CD4-positive, alpha-beta T cell treated with Interleukin-6 at 100 ng/mL for 8 hours (primary cell): ENCODE measurements around the gene NCOA4.
"Not testable (repeated sequence)": the region's sequence is repeated elsewhere in the genome, so short reads cannot be mapped to it uniquely, and the experiment has no call there.

ENCODE experiments used
- DNase-seq: peaks from one replicate; pipeline ENCODE4 v3.0.0-alpha.2; 2020; ENCODE audit warnings: mixed read lengths, low spot score

The NCOA4 gene

GRCh38 chr10:46030091-46030937, at the start of gene NCOA4:
Gene NCOA4, minus strand, starts transcription at chr10:46030623. Its CDS starts 13,943 bp downstream, at chr10:46016680.
- DNase-seq: peak; percentile 97

DNA sequence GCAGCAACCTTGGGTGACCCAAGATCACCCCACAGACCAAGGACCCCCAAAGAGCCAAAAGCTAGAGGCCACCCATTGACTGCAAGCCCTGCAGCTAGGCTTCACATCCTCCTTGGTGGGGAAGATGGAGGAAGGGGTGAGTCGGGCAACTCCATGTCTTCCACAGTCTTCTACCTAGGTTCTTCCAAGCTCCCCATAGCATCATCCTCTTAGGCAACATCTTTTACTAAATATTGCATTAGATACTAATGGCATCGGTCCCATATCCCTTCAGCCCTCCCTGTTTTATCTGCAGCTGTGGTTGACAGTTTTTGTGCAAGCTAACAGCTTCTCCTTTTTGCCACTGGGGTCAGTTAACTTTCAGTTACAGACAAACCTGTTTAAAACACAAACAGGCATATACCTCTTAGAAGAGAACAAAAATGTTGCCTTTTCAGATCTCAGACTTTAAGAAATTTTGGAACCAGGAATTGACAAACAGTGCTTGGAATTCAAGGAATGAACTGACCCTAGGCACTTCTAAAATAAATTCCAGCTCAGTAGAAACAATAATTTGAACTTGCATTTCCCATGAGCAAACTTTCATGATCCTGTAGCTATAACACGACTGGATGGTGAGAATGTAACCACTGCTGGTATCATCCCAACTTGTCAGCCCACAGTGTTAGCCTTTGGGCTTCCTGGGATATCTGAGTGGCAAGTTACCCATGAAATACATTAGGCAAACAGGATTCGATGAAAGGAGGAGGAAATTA, 49.6 kb upstream of the NCOA4 start:
- no peak for DNase-seq

DNA sequence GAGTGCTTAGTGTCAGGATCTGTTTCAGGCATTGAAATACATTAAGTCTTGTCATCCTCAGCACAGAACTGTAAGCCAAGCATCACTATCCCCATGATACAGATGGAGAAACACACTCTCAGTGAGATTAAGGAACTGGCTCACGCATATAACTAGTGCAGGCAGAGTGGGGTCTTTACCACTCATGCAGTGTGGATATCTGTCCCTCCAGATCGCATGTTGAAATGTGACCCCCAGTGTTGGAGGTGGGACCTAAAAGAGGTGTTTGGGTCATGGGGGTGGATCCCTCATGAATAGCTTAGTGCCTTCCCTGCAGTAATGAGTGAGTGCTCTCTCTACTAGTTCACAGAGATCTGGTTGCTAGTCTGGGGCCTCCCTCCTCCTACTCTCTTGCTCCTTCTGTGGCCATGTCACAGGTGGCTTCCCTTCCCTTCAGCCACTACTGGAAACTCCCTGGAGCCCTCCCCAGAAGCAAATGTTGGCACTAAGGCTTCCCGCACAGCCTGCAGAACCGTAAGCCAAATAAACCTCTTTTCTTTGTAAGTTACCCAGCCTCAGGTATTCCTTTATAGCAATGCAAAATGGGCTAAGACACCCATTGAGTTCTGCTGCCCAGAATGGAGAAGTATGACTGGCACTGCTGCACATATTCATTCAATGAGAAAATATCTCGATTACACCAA, 47.4 kb upstream of the NCOA4 start:
- no peak for DNase-seq

DNA sequence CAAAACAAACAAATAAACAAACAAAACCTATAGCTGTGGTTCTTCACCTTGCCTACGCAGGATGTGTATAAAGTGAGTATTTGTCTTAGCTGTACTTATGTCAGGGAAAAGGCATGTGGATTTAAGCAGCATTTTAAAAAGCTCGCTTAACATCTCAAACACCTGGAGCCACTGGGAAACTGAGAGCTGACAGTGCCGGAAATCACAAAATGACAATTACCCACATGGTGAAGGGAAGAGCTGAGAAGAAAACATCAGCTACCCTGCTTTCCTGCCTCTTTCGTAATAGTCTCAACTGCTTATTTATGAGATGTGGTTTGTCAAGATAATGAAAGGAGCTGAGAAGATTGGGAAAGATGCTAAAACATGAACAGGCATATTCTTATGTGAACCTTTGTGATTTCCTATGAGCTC, 46.7 kb upstream of the NCOA4 start:
- no peak for DNase-seq

- DNase-seq: no peak
Measured at GRCh38 chr10:46075869-46076268, 45.4 kb upstream of the NCOA4 start.

GRCh38 chr10:46074196-46074946, 43.9 kb upstream of the NCOA4 start:
- no peak for DNase-seq

- DNase-seq: no peak
Measured at GRCh38 chr10:46073564-46073963, 43.1 kb upstream of the NCOA4 start.

DNA sequence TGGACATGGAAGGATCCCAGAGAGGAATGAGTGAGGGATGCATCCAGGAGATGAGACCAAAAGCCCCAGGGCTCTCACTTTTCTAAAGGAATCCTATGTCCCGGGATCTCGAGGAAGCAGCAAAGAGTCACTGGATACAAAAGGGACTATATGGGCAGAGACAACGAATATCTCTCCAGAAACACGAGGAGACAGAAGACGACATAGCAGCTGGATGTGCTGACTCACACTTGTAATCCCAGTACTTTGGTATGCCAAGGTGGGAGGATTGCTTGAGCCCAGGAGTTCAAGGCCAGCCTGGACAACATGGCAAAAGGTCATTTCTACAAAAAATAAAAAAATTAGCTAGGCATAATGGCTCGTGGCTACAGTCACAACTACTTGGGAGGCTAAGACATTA, 40.3 kb upstream of the NCOA4 start:
- DNase-seq: no peak

- no peak for DNase-seq
Measured at GRCh38 chr10:46069771-46070463, 39.5 kb upstream of the NCOA4 start.

DNA sequence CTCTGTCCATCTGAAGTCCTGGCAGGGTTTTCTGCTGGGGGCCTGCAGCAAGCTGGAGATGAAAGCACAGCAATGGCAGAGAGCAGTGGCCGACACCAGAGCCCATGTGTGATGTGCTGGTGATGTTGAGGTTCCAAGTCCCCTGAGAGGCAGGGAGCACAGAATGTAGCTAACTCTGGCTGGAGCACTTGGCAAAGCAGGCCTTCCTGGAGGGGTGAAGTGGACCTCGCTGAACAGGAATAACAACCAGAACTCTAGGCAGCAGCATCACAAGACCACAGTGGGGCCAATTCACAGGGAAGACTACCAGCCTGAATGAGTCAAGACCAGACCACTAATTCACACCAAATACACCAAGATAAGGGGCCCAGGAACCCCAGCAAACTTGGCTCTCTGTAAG, 38.5 kb upstream of the NCOA4 start:
- DNase-seq: no peak

GRCh38 chr10:46068117-46068516, 37.7 kb upstream of the NCOA4 start:
- DNase-seq: no peak

DNA sequence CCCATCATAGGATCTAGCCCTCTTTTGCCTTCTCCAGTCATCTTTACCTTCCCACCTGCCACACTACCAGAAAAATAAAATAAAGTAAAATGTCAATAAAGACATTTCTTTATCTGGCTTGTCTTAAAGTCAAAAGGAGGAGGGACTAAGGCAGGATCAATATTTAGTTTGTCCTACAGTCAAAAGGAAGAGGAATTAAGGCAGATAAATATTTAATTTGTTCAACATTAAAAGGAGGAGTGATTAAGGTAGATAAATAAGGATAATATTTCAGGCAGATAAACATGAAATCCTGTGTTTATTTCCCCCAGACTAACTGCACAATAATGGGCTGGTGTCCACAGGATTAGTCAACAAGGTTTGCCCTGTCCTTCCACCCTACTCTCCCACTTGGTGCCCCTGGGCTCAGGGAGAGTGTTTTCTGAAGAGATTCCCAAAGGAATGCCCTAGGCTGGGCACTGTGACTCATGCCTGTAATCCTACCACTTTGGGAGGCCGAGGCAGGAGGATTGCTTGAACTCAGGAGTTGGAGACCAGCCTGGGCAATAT, 33.9 kb upstream of the NCOA4 start:
- DNase-seq: no peak

DNA sequence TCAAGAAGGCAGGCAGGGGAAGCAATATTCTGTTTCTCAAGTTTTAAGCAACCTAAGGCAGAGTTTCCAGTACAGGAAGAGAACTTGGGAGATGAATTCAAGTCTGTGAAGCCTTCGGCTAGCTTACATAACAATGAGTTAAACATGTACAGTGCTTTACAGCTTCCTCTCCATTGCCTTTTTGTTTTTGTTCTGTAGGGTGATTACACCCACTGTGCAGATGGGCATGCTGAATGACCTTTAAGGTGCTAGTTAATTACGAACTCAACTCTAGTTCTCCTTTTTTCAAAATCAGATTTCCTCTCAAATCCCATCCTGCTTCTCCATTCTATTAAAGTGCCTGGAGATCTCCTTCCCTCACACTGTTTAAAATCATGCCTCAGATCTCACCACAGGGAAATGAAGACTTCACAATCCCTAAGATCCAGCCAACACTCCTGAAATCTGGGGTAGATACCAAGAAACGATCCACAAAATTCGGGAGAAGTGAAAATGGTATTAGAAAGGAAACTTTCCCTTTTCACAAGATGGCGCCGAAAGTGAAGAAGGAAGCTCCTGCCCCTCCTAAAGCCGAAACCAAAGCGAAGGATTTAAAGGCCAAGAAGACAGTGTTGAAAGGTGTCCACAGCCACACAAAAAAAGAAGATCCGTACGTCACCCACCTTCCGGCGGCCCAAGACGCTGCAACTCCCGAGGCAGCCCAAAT, 32.5 kb upstream of the NCOA4 start:
- DNase-seq: no peak

GRCh38 chr10:46060706-46061105, 30.3 kb upstream of the NCOA4 start:
- DNase-seq: no peak

DNA sequence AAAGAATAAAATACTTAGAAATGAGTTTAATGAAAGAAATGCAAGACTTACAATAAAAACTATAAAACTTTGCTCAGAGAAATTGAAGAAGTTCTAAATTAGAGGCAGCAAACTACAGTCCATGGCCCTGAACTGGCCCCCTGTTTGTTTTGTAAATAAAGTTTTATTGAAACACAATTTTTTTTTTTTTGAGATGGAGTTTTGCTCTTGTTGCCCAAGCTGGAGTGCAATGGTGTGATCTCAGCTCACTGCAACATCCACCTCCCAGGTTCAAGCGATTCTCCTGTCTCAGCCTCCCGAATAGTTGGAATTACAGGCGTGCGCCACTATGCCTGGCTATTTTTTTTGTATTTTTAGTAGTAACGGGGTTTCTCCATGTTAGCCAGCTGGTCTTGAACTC, 27.5 kb upstream of the NCOA4 start:
- DNase-seq: not testable (repeated sequence)

GRCh38 chr10:46057038-46057437, 26.6 kb upstream of the NCOA4 start:
- DNase-seq: no peak

GRCh38 chr10:46055771-46056170, 25.3 kb upstream of the NCOA4 start:
- DNase-seq: no peak

DNA sequence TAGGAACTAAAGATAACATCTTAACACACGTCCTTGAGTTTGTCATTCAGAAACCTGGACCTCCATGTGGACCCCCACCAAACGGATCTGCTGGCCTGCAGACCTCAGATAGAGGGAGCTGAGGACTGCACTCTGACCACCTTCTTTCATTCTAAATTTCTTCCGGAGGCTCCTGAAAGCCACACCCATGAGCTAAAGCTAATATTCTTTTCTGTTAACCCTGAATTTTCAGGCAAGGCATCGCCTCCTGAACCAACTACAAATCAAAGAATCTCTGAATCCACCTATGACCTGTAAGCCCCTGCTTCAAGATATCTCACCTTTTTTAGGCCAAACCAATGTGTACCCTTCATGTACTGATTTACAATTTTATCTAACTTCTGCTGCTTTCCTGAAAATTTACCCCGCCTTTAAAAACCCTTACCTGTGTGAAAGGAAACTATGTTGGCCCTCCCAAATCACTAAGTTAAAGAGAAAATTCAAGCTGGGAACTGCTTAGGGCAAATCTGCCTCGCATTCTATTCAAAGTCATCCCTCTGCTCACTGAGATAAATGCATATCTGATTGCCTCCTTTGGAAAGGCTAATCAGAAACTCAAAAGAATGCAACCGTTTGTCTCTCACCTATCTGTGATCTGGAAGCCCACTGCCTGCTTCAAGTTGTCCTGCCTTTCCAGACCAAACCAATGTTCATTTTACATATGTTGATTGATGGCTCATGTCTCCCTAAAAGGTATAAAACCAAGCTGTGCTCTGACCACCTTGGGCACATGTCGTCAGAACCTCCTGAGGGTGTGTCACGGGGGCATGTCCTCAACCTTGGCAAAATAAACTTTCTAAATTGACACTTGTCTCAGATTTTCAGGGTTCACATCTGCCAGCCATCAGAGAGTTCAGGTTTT, 23.4 kb upstream of the NCOA4 start:
- DNase-seq: no peak

DNA sequence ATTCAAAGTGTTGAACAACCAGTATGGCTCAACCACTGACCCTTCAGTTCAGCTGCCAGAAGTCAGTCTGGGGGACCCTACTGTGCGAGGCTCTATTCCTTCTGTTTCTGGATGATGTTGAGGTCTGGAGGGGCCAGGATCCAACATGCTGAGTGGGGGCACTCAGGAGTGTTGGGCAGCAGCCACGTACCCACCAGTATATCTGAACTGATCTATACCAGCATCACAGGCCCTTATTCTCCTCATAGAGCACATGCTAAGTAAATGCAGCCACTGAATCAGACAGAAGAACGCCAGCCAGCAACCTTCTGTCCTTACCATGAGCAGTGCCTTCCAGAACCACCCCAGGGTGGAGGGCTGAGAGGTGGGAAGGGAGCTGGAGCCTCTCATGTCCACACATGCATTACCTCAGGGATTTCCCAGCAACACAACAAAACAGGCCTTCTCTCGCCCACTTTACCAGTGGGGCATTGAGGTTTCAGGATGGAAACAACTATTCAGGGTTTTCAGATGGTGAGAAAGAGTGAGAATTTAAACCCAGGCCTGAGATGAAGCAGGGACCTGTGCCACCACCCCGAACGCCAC, 22.5 kb upstream of the NCOA4 start:
- DNase-seq: no peak
